ENCODE measurements around the gene TTC23L.
"Not testable (repeated sequence)": the region's sequence is repeated elsewhere in the genome, so short reads cannot be mapped to it uniquely, and the experiment has no call there.

The TTC23L gene

DNA sequence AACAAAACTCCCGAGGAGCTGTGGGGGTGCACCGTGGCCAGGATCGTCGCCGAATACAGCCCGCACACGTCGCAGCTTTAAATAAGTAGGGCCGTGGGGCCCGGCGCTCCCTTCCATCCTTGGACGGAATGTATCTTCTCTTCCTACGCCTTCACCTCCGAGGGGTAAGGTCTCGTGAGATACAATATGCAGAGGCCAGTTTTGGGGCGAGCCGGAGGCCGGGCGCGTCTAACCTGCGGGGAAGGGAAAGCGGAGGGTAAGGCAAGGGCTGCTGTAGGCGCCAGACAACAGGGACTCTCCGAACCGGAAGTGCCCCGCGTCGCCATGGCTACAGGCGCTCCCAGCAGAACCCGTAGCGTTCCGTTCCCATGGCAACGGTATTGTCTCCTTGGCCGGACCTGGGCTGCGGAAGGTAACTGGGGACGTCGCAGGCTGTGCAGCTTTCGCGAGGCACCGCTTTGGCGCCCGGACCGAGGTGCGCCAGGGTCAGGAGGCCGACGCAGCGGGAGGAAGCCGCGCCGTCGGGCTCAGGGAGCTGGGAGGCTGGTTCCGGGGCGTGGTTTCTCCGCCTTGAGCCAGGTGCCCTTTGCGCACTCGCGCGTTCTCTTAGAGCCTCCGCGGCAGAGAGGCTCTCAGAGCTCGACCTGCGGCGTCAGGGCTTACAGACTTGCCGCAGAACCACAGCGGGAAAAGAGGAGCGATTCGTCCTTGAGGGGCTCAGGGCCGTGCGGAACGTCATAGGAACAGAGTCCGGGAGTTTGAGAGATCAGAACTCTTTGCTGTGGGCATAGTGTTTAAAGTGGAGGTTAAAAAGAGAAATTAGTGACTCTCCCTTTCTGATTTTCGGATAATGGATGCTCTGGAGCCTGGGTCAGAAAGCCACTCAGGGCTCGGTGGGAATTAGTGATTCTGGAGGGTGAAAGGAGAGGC, at the start of gene TTC23L:
TSS of gene TTC23L (plus strand) at position 380 of the 930 bp plus-strand sequence. CDS start 1,508 bp downstream, outside the sequence.
- peak; percentile 98 for DNase-seq (ENCODE audit: low read depth, low spot score)

DNA sequence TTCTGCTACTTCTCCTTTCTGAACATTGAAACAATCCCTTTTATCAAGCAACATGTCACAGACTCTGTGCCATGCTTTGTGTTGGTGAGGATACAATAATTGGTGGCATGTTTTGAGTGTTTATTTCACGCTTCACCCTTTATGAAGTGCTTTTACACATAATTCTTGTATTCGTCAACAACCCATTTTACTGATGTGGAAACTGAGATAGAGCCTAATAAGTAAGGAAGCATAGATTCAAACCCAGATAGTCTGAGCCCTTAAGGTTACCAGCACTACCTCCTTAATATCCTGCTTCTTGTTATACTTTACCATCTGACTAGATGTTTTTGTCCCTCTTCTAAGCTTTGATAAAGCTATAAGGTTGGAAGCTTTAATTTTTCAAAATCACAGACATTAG, 49.3 kb upstream of the TTC23L start:
- no peak for DNase-seq (ENCODE audit: low read depth, low spot score)

GRCh38 chr5:34790069-34790468, 48.9 kb upstream of the TTC23L start:
- no peak for DNase-seq (ENCODE audit: low read depth, low spot score)

DNA sequence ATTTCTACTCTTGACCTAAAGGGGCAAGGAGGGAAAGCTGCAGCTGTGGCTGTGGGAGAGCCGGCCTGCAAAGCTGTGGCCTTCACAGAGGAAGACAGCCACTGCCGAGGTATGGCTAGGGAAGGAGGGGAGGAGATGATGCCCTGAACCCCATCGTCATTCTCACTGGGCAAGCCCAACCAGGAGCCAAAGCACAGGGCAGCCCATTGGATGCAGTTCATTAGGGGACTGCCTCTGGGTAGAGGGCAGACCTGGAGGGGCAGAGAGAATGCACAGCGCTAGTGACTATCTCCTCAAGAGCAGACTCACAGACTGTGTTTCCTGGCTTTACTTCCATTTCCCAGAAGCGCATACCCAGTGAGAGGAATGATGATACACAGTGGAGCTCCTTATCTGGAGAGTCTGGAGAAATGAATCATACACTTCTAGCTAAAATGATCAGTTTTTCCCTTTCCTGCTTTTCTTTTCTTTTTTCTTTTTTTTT, 47.2 kb upstream of the TTC23L start:
- peak; percentile 41 for DNase-seq (ENCODE audit: low read depth, low spot score)

GRCh38 chr5:34802834-34803563, 36.0 kb upstream of the TTC23L start:
- no peak for DNase-seq (ENCODE audit: low read depth, low spot score)

DNA sequence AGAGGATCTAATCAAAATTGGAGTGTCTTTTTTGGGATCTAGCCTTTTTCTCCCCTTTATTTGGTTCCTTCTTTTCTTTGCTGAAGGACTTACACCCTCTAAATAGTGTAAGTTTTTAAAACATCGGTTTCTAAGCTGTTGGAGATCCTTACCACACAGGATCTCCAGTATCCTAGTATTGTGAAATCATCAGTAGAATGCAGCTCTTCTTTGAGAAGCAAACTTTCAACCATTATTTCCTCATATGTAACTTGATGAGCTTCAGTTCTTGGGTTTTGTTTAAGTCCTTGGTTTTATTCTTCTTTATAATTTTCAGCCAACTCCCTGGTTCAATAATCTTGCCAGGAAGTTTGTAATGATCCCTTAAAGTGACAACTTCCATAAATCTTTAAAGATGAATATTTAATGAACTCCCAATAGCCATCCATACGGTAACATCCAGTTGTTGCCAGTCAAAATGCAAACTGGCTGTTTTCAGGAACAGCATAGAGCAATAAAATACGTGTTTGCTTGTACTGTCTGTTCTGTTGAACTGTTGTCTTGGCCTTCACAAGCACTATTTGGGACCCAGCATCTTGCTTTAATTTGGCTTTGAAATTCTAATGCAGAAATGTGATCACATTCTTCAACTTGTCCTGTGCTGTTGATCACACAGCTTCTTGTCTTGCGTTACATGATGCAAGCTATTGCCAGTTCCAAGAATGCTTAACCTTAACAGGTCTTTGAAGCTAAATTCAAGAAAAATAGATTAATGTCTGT, 34.8 kb upstream of the TTC23L start:
- no peak for DNase-seq (ENCODE audit: low read depth, low spot score)

DNA sequence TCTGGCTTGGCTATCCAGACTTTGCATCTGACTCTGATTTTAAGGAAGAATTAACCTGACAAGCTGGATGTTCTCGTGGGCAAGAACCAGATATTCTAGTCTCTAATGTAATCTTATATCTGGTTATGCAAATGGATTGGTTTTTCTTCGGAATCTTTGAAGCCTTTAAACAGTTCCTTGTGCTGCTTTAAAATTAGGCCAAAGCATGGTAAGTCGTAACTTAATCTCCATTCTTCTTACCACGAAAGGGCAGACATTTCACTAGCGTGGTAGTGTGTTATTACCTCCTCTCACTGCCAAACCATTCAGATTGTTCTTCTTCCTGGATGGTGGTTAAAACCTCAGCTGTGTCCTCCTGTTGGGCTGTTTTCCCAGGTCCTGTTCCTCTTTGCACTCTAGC, 34.1 kb upstream of the TTC23L start:
- DNase-seq (ENCODE audit: low read depth, low spot score) = no peak

DNA sequence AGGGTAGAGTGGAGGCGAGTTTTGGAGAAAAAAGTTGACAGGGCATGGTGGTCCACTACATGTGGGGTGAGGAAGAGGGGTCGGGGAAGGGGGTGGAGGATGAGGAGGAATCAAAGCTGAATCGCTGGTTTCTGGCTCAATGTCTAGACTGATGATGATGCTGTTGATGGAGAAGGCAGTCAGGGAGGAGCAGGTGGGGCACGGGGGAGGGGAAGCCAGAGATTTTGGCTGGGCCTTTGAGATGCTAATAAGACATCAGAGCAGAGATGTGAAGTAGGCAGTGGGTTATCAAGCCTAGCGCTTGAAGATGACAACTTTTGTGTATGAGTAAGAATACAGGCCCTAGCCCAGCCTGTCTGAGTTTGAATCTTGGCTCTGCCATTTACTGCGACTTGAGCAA, 32.4 kb upstream of the TTC23L start:
- DNase-seq (ENCODE audit: low read depth, low spot score) = no peak

DNA sequence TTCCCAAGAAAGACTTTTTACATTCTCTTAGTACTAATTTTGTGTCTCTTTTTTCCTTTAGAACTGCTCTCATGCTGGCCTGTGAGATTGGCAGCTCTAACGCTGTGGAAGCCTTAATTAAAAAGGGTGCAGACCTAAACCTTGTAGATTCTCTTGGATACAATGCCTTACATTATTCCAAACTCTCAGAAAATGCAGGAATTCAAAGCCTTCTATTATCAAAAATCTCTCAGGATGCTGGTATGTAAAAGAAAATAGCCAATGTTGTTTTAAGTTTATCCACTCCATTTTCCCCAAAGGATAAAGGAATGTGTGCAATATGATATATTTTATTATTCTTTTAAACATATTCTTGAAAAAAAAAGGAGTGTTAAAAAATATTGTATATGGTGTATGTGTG, 27.3 kb upstream of the TTC23L start:
- DNase-seq (ENCODE audit: low read depth, low spot score) = no peak

DNA sequence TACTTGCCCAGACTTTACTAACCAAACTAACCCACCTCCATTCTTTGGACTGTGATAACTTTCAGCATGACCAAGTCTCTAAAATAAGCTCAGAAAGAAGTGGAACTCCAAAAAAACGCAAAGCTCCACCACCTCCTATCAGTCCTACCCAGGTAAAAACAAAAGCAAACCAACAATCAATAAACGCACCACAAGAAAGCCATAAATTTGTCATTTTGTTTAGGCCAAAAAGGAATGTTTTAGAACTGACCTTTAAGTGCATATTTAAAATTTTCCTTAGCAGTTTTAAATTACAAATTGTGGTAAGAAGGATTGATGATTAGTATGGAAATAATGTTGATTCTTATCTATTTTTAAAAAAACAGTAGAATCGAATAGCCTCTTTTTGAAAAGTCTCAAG, 25.5 kb upstream of the TTC23L start:
- DNase-seq (ENCODE audit: low read depth, low spot score) = no peak

GRCh38 chr5:34817558-34818351, 21.2 kb upstream of the TTC23L start:
- DNase-seq (ENCODE audit: low read depth, low spot score) = no peak

DNA sequence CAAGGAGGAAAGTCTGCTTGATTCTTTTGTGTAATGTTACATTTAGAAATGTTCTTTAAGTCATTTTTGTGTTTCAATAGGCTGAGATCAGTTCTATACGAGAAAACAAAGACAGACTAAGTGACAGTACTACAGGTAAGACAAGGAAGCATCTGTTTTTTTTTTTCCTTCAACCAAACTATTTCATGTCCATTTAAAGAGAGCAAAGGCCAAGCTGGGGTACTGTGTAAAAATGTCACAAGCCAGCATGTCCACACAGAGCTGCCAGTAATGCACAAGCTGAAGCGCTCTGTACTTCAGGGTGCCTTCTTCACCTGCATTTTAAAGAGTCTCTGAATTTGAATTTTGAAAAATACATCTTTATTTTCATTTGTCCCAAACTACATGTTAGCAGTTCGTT, 20.2 kb upstream of the TTC23L start:
- DNase-seq (ENCODE audit: low read depth, low spot score) = no peak

DNA sequence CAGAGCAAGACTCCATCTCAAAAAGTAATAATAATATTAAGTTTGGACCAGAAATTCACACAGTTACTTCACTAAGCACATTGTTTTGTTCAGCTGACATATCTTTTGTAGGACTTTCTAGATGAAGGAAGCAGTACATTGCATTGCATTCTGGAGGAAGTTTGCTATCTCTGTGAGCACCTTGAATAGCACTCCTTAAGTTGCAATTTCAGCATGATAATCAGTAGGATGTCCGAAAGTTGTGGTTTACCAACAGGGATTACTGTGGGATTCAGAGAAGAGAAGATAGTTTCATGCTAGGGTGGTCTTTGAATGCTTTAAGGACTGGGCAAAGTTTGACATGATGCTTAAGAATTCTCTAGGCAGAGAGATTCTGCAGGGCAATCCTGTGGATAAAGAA, 18.4 kb upstream of the TTC23L start:
- no peak for DNase-seq (ENCODE audit: low read depth, low spot score)

- DNase-seq (ENCODE audit: low read depth, low spot score) = no peak
Observed at GRCh38 chr5:34822956-34823715, 15.8 kb upstream of the TTC23L start.

GRCh38 chr5:34826347-34826746, 12.6 kb upstream of the TTC23L start:
- DNase-seq (ENCODE audit: low read depth, low spot score) = peak; percentile 61

GRCh38 chr5:34827588-34828506, 11.1 kb upstream of the TTC23L start:
- no peak for DNase-seq (ENCODE audit: low read depth, low spot score)

DNA sequence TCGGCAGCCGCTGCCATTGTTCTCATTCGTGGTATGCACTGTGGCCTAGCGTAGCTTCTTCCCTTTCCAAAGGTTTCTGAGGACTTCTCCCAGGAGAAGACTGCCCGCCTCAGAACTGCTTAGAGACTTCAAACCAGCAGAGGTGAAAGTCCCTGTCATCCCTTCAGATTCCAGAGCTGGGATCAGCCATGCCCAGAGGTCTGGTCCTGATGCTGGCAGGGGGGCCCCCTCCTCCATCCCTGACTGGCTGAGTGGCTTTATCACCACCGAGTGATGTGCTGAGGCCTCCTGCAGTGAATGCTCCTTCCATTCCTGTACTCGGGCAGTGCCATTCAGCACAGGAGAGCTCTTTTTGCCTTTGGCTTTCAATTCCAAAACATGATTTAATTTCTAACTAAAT, 8.1 kb upstream of the TTC23L start:
- DNase-seq (ENCODE audit: low read depth, low spot score) = not testable (repeated sequence)

DNA sequence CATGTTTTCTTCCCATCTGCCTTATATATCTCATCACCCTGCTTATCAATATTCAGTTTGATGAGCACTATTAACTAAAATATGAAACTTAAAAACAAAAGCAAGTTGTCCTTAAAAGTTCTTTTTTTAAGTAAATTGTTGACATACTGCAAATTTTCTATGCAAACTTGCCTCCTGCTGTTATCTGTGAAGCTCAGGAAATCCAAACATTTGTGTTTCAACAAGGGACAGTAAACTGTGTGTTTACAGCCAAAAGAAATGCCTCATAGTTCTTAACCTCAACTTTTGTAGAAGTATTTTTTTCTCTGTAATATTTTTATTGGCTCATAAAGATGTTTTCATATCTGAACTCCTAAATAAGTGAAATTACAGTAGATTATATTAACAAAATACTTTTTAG, 7.7 kb upstream of the TTC23L start:
- no peak for DNase-seq (ENCODE audit: low read depth, low spot score)

DNA sequence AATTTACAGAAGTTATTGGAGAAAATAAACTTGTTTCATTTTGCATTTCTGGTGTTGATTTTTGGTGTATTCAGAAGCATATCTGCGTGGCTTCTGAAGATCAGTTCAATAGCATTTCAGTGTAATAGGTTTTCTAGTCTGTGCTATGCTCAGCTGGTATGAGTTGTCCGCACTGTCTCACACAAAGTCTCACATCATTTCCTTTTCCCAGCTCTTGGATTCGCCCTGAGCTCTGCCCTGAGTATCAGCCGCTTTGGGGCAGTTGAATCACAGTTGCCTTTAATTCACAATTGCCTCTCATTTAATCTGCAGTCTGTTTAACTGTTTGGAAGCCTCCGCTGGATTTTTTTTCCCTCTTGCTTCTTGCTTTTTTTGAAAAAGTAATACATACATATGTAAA, 6.4 kb upstream of the TTC23L start:
- no peak for DNase-seq (ENCODE audit: low read depth, low spot score)
